NB4 (cell line): ENCODE results near the gene TSSK2.
"Not testable (repeated sequence)": the region's sequence is repeated elsewhere in the genome, so short reads cannot be mapped to it uniquely, and the experiment has no call there.

ENCODE experiments used
- DNase-seq: peaks from one replicate; pipeline ENCODE4 v3.0.0; 2010; ENCODE audit warnings: low read depth
- H3K4me3 ChIP-seq: one replicate; pipeline ENCODE4 v1.5.1; 2011; ENCODE audit warnings: mild to moderate bottlenecking, low read depth, low read length, moderate library complexity
- CTCF ChIP-seq: IDR thresholded peaks from one replicate; pipeline ENCODE4 v1.5.1; 2012; ENCODE audit warnings: low read depth, low read length
- MAX ChIP-seq: IDR thresholded peaks from 2 replicates; pipeline ENCODE4 v1.6.1; 2011; ENCODE audit warnings: low read depth, low read length
- MYC ChIP-seq: IDR thresholded peaks from 2 replicates; pipeline ENCODE4 v1.6.1; 2011; ENCODE audit warnings: low read depth, low read length
- POLR2A ChIP-seq: IDR thresholded peaks from 2 replicates; pipeline ENCODE4 v1.6.1; 2011; ENCODE audit warnings: mild to moderate bottlenecking; ENCODE audit not compliant: insufficient read length; ENCODE audit errors: extremely low read depth

The TSSK2 gene

GRCh38 chr22:19151329-19152191 lies 20.5 kb downstream of the TSSK2 start:
- DNase-seq = no peak
- no peak overlapping the region for H3K4me3 ChIP-seq
- no peak for TF ChIP-seq MYC
- no peak for TF ChIP-seq CTCF
- no peak for TF ChIP-seq POLR2A
- TF ChIP-seq MAX = no peak

- H3K4me3 ChIP-seq = no peak overlapping the region
- TF ChIP-seq CTCF (no peak), MAX (no peak), POLR2A (no peak), MYC (no peak)
- no peak for DNase-seq
Observed at GRCh38 chr22:19152942-19153883, 22.1 kb downstream of the TSSK2 start.

- not testable (repeated sequence) for H3K4me3 ChIP-seq, DNase-seq
Observed at GRCh38 chr22:19156109-19156508, 25.0 kb downstream of the TSSK2 start.

GRCh38 chr22:19158649-19159048 lies 27.5 kb downstream of the TSSK2 start:
- not testable (repeated sequence) for DNase-seq

GRCh38 chr22:19164425-19164824 lies 33.3 kb downstream of the TSSK2 start:
- no peak for DNase-seq
- H3K4me3 ChIP-seq = no peak overlapping the region
- no peak for TF ChIP-seq MYC
- no peak for TF ChIP-seq CTCF
- TF ChIP-seq MAX = no peak

More at GRCh38 chr22:19158649-19159048, 27.5 kb downstream of the TSSK2 start:
- H3K4me3 ChIP-seq = not testable (repeated sequence)

- TF ChIP-seq POLR2A (no peak), MYC (no peak), CTCF (no peak), MAX (no peak)
- no peak for DNase-seq
- H3K4me3 ChIP-seq = no peak overlapping the region
Observed at GRCh38 chr22:19166421-19166820, 35.3 kb downstream of the TSSK2 start.
